SIG-M5 treated with dmso at 0.1 percent for 504 hours (cell line): ENCODE measurements around the gene PLEKHG4B.
"Not testable (repeated sequence)": the region's sequence is repeated elsewhere in the genome, so short reads cannot be mapped to it uniquely, and the experiment has no call there.

Experiments
- DNase-seq: peaks from one replicate; lab custom pipeline; 2025; ENCODE audit not compliant: unreplicated experiment; lab: John Stamatoyannopoulos, UW

The PLEKHG4B gene

GRCh38 chr5:93221-93980, 1.4 kb downstream of the PLEKHG4B start:
- no peak for DNase-seq

- no peak for DNase-seq
Observed at GRCh38 chr5:94113-94892, 2.3 kb downstream of the PLEKHG4B start.

GRCh38 chr5:95241-95980, 3.4 kb downstream of the PLEKHG4B start:
- no peak for DNase-seq

GRCh38 chr5:96976-97660, 5.2 kb downstream of the PLEKHG4B start:
- DNase-seq, result no peak

- DNase-seq, result no peak
Observed at GRCh38 chr5:99815-100214, 7.8 kb downstream of the PLEKHG4B start.

- DNase-seq, result no peak
Observed at GRCh38 chr5:102411-103043, 10.6 kb downstream of the PLEKHG4B start.

- DNase-seq, result not testable (repeated sequence)
Observed at GRCh38 chr5:104106-104505, 12.1 kb downstream of the PLEKHG4B start.

GRCh38 chr5:104778-105296, 12.9 kb downstream of the PLEKHG4B start:
- DNase-seq, result no peak

- no peak for DNase-seq
Observed at GRCh38 chr5:105504-106070, 13.6 kb downstream of the PLEKHG4B start.

- DNase-seq, result no peak
Observed at GRCh38 chr5:106587-106986, 14.6 kb downstream of the PLEKHG4B start.

GRCh38 chr5:107526-107925, 15.6 kb downstream of the PLEKHG4B start:
- no peak for DNase-seq

- no peak for DNase-seq
Observed at GRCh38 chr5:109826-110225, 17.9 kb downstream of the PLEKHG4B start.

GRCh38 chr5:110270-110888, 18.4 kb downstream of the PLEKHG4B start:
- DNase-seq, result no peak

- no peak for DNase-seq
Observed at GRCh38 chr5:111171-111570, 19.2 kb downstream of the PLEKHG4B start.

- DNase-seq, result no peak
Observed at GRCh38 chr5:119486-120097, 27.6 kb downstream of the PLEKHG4B start.

GRCh38 chr5:121432-121831, 29.5 kb downstream of the PLEKHG4B start:
- DNase-seq, result no peak

GRCh38 chr5:125815-126214, 33.8 kb downstream of the PLEKHG4B start:
- DNase-seq, result no peak

- DNase-seq, result no peak
Observed at GRCh38 chr5:126806-127205, 34.8 kb downstream of the PLEKHG4B start.

GRCh38 chr5:127886-128285, 35.9 kb downstream of the PLEKHG4B start:
- no peak for DNase-seq
